SK-N-SH (cell line): ENCODE data around the gene SORBS1. TPM values are rescaled to one million over a fixed set of nuclear protein-coding genes. Genes with fewer than 3 reads are reported as not detected.

ENCODE experiments used
- CTCF ChIA-PET: fragments of 300-600, 350-600 bp; formaldehyde crosslinking; extraction: SDS; loops from one replicate; lab custom pipeline; 2021; lab: Yijun Ruan, JAX
- POLR2A ChIA-PET: fragments of 350-600 bp; sonication (Branson Sonifier 250); formaldehyde crosslinking; extraction: SDS; loops from one replicate; lab custom pipeline; 2020; ENCODE audit warnings: antibody characterized with exemption, inconsistent platforms; lab: Yijun Ruan, JAX
- DNase-seq: peaks from one replicate; pipeline ENCODE4 v3.0.0; 2012
- H2AFZ ChIP-seq: fragments of 200-600 bp; sonication (generic); 2 replicates; pipeline ENCODE4 v1.8.1; 2016; ENCODE audit warnings: antibody characterized with exemption, mild to moderate bottlenecking, low read depth
- H3F3A ChIP-seq: fragments of 200-600 bp; sonication (generic); replicated peaks from 2 replicates; pipeline ENCODE3; 2016; ENCODE audit warnings: antibody characterized with exemption, mild to moderate bottlenecking; ENCODE audit not compliant: insufficient read depth
- H3K27ac ChIP-seq, 2 experiments: fragments of 200-500 bp in 1 of 2; fragments of 200-600 bp in 1 of 2; sonication (Bioruptor generic) in 1 of 2; sonication (generic), shearing (Covaris generic) in 1 of 2; 2 replicates each; pipeline versions ENCODE4 v1.5.1 to v1.6.1; 2014 to 2016; ENCODE audit warnings: low read depth in 2 of 2, inconsistent platforms in 1 of 2, low read length in 1 of 2, mild to moderate bottlenecking in 1 of 2, mixed read lengths in 1 of 2
- H3K27me3 ChIP-seq: fragments of 200-600 bp; sonication (generic), shearing (Covaris generic); 2 replicates; pipeline ENCODE4 v1.6.1; 2016; ENCODE audit warnings: mixed run types; ENCODE audit not compliant: insufficient read depth
- H3K36me3 ChIP-seq, 2 experiments: fragments of 200-500 bp in 1 of 2; fragments of 200-600 bp in 1 of 2; sonication (Bioruptor generic) in 1 of 2; sonication (generic) in 1 of 2; replicated peaks in 1 of 2; 2 replicates each; pipeline versions ENCODE3 to v1.5.1; 2014 to 2016; ENCODE audit warnings: low read length in 1 of 2, mild to moderate bottlenecking in 1 of 2; ENCODE audit not compliant: insufficient read depth in 2 of 2, control insufficient read depth in 1 of 2
- H3K4me1 ChIP-seq, 2 experiments: fragments of 200-500 bp in 1 of 2; fragments of 200-600 bp in 1 of 2; sonication (Bioruptor generic) in 1 of 2; sonication (generic), shearing (Covaris generic) in 1 of 2; 2 replicates each; pipeline versions ENCODE4 v1.5.1 to v1.6.1; 2014 to 2016; ENCODE audit warnings: low read depth in 1 of 2, low read length in 1 of 2, mixed run types in 1 of 2; ENCODE audit not compliant: insufficient read depth in 2 of 2, control insufficient read depth in 1 of 2
- H3K4me2 ChIP-seq: fragments of 200-600 bp; sonication (generic), shearing (Covaris generic); 2 replicates; pipeline ENCODE4 v1.6.1; 2017; ENCODE audit warnings: mixed run types
- H3K4me3 ChIP-seq, 2 experiments: fragments of 200-500 bp in 1 of 2; fragments of 200-600 bp in 1 of 2; sonication (Bioruptor generic) in 1 of 2; sonication (generic), shearing (Covaris generic) in 1 of 2; 2 replicates each; pipeline versions ENCODE4 v1.5.1 to v1.8.1; 2014 to 2016; ENCODE audit warnings: low read depth in 2 of 2, inconsistent platforms in 1 of 2, low read length in 1 of 2, mild to moderate bottlenecking in 1 of 2, mixed read lengths in 1 of 2, moderate library complexity in 1 of 2
- H3K79me2 ChIP-seq: fragments of 200-600 bp; sonication (generic); 2 replicates; pipeline ENCODE4 v1.8.1; 2017; ENCODE audit warnings: mild to moderate bottlenecking; ENCODE audit not compliant: insufficient read depth
- H3K9ac ChIP-seq: fragments of 200-600 bp; sonication (generic); 2 replicates; pipeline ENCODE4 v1.6.1; 2017; ENCODE audit warnings: mixed run types
- H3K9me2 ChIP-seq: fragments of 200-600 bp; sonication (generic); 2 replicates; pipeline ENCODE4 v1.6.1; 2017; ENCODE audit warnings: mixed run types
- H3K9me3 ChIP-seq: fragments of 200-600 bp; sonication (generic); 2 replicates; pipeline ENCODE4 v1.6.1; 2017; ENCODE audit warnings: mixed run types, mild to moderate bottlenecking, moderate library complexity
- H4K20me1 ChIP-seq: fragments of 200-600 bp; sonication (generic); 2 replicates; pipeline ENCODE4 v1.6.1; 2017; ENCODE audit warnings: mild to moderate bottlenecking, mixed run types; ENCODE audit not compliant: insufficient read depth
- CTCF ChIP-seq: fragments of 200-600 bp; sonication (generic); IDR thresholded peaks from 2 replicates; pipeline ENCODE4 v1.6.1; 2017; ENCODE audit warnings: antibody characterized with exemption, mild to moderate bottlenecking, moderate library complexity
- ELF1 ChIP-seq: IDR thresholded peaks from 2 replicates; pipeline ENCODE4 v1.4.0; 2012
- FOXJ3 ChIP-seq: sonication (generic); formaldehyde crosslinking; IDR thresholded peaks from 2 replicates; pipeline ENCODE4 v1.5.1; 2020; ENCODE audit warnings: mild to moderate bottlenecking, missing genetic modification reagents
- FOXM1 ChIP-seq: IDR thresholded peaks from 2 replicates; pipeline ENCODE4 v1.4.0; 2012; ENCODE audit warnings: low read depth, mild to moderate bottlenecking
- IRF3 ChIP-seq: fragments of 150-350 bp; IDR thresholded peaks from 2 replicates; pipeline ENCODE4 v1.6.1; 2016; ENCODE audit warnings: mild to moderate bottlenecking, low read depth, low read length
- MXI1 ChIP-seq: IDR thresholded peaks from 2 replicates; pipeline ENCODE4 v1.6.1; 2012; ENCODE audit warnings: mild to moderate bottlenecking, low read depth, low read length, improper control_type of control experiment
- RAD21 ChIP-seq: IDR thresholded peaks from 2 replicates; pipeline ENCODE4 v1.6.1; 2012; ENCODE audit warnings: mild to moderate bottlenecking, low read length
- REST ChIP-seq: IDR thresholded peaks from 2 replicates; pipeline ENCODE4 v1.6.1; 2012; ENCODE audit warnings: mild to moderate bottlenecking, low read depth, low read length, moderate library complexity
- SIN3A ChIP-seq: IDR thresholded peaks from 2 replicates; pipeline ENCODE4 v1.6.1; 2012; ENCODE audit warnings: low read depth, mild to moderate bottlenecking, low read length, moderate library complexity, borderline replicate concordance
- TAF1 ChIP-seq: IDR thresholded peaks from 2 replicates; pipeline ENCODE4 v1.6.1; 2012; ENCODE audit warnings: low read depth, mild to moderate bottlenecking, low read length, moderate library complexity, borderline replicate concordance
- WGBS: methylation state at CpG from one replicate; pipeline ENCODE4 v1.1.6; 2017; ENCODE audit warnings: low lambda C conversion rate; 5-methylcytosine and 5-hydroxymethylcytosine counted together
- polyA plus RNA-seq, 3 experiments: library from polyadenylated mRNA; depleted of rRNA; stranded (reverse); fragments of >200 nt; gene quantifications; 2 replicates each; pipeline ENCODE4 v1.2.3, GENCODE V29; 2012

Gene SORBS1
- polyA plus RNA-seq, 1 of the 3 experiments (the other 2 are of a cell fraction): 0.36 TPM

- TF ChIP-seq MXI1: no peak
- TF ChIP-seq TAF1: no peak
- no peak for TF ChIP-seq SIN3A
- TF ChIP-seq CTCF: no peak
- TF ChIP-seq IRF3: no peak
- TF ChIP-seq FOXM1: no peak
- no peak for TF ChIP-seq RAD21
- TF ChIP-seq REST: no peak
- TF ChIP-seq ELF1: no peak
- TF ChIP-seq FOXJ3 (CRISPR knock-in tag): no peak
- TF ChIP-seq, all 33 proteins: peak for 0
- no peak overlapping the region for H3K27ac ChIP-seq
- H3K36me3 ChIP-seq: no peaks in the 10 kb centered on the region
- no peak overlapping the region for H3K4me2 ChIP-seq
- no peaks in the 10 kb centered on the region for H3K9me3 ChIP-seq
- H3K27me3 ChIP-seq: no peaks in the 10 kb centered on the region; the same call in 1 of the 2 replicates
- 45% methylated on average over 6 of the region's 6 CpGs for WGBS
- no peaks in the 10 kb centered on the region for H3K9me2 ChIP-seq
- H3K4me1 ChIP-seq: no peaks in the 10 kb centered on the region
- POLR2A ChIA-PET: no interaction called here
- CTCF ChIA-PET: interaction anchor here (0.6 to 1.7 kb wide), 4 partner anchors 143 to 327 kb away, joined by 3 to 7 read pairs (median 3); no protein-coding TSS in a partner anchor
- H2AFZ ChIP-seq: no peak overlapping the region
- no peak overlapping the region for H3K9ac ChIP-seq
- H3K79me2 ChIP-seq: no peaks in the 10 kb centered on the region
- no peak for DNase-seq
- H3F3A ChIP-seq: no peaks in the 10 kb centered on the region
- H3K4me3 ChIP-seq: no peak overlapping the region
- H4K20me1 ChIP-seq: no peaks in the 10 kb centered on the region
Measured at GRCh38 chr10:95573964-95574604, 12.9 kb upstream of the SORBS1 start.
